RWPE1 (cell line): Measurements from ENCODE around the gene APOL3.
"Not testable (repeated sequence)": the region's sequence is repeated elsewhere in the genome, so short reads cannot be mapped to it uniquely, and the experiment has no call there.

Experiments
- CTCF ChIA-PET: fragments of 350-600 bp; sonication (Branson Sonifier 250); formaldehyde crosslinking; extraction: SDS; loops from one replicate; lab custom pipeline; 2021; lab: Yijun Ruan, JAX
- POLR2A ChIA-PET: fragments of 400-600 bp; formaldehyde crosslinking; extraction: SDS; loops from one replicate; lab custom pipeline; 2020; ENCODE audit warnings: antibody characterized with exemption; ENCODE audit not compliant: low non-redundant PET; lab: Yijun Ruan, JAX
- DNase-seq: peaks from one replicate; pipeline ENCODE4 v3.0.0; 2012; ENCODE audit warnings: low spot score
- H3K27ac ChIP-seq: fragments of 450-650 bp; 2 replicates; pipeline ENCODE4 v1.5.1; 2017
- CTCF ChIP-seq: fragments of 450-650 bp; conservative IDR thresholded peaks from 2 replicates; pipeline ENCODE4 v1.5.1; 2017; ENCODE audit warnings: low read depth, mild to moderate bottlenecking

Gene APOL3

GRCh38 chr22:36193577-36193976 lies 33.0 kb upstream of the APOL3 start:
- no peak for TF ChIP-seq CTCF
- CTCF ChIA-PET = no interaction called here
- DNase-seq = no peak
- POLR2A ChIA-PET = no interaction called here
- no peak overlapping the region for H3K27ac ChIP-seq

GRCh38 chr22:36193171-36193570 lies 32.6 kb upstream of the APOL3 start:
- no peak overlapping the region for H3K27ac ChIP-seq
- CTCF ChIA-PET = no interaction called here
- POLR2A ChIA-PET = no interaction called here
- no peak for DNase-seq
- no peak for TF ChIP-seq CTCF

GRCh38 chr22:36192542-36192941 lies 32.0 kb upstream of the APOL3 start:
- POLR2A ChIA-PET = no interaction called here
- TF ChIP-seq CTCF = no peak
- CTCF ChIA-PET = no interaction called here
- H3K27ac ChIP-seq = no peak overlapping the region
- no peak for DNase-seq

- DNase-seq = no peak
- CTCF ChIA-PET = no interaction called here
- H3K27ac ChIP-seq = no peak overlapping the region
- TF ChIP-seq CTCF = no peak
- POLR2A ChIA-PET = no interaction called here
Observed at GRCh38 chr22:36191106-36191836, 30.7 kb upstream of the APOL3 start.

GRCh38 chr22:36187862-36188261 lies 27.3 kb upstream of the APOL3 start:
- H3K27ac ChIP-seq, DNase-seq, POLR2A ChIA-PET, CTCF ChIA-PET: not testable (repeated sequence)

- TF ChIP-seq CTCF = no peak
- DNase-seq = no peak
- ChIA-PET POLR2A (no interaction called here), CTCF (interaction anchor here (0.5 kb wide), 1 partner anchor 583 kb away, joined by 3 read pairs; no protein-coding TSS in a partner anchor)
- H3K27ac ChIP-seq = no peak overlapping the region
Observed at GRCh38 chr22:36185828-36186624, 25.5 kb upstream of the APOL3 start.

- no peak overlapping the region for H3K27ac ChIP-seq
- CTCF ChIA-PET = no interaction called here
- TF ChIP-seq CTCF = no peak
- DNase-seq = no peak
- POLR2A ChIA-PET = no interaction called here
Observed at GRCh38 chr22:36184433-36185025, 24.0 kb upstream of the APOL3 start.
